ENCODE data around the gene SDF2L1.

DNA sequence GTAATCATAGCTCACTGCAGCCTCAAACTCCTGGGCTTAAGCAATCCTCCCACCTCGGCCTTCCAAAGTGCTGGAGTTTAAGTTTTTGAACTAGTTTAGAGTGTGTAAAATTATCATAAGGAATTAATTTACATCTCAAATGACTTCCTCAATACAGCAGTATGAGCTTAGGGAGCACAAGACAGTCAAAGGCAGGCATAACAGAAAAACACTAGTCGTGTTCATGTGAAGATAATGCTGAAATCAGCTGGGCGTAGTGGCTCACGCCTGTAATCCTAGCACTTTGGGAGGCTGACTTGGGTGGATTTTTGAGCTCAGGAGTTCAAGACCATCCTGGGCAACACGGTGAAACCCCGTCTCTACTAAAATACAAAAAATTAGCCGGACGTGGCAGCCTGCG is 38.1 kb upstream of the SDF2L1 start:
- TF ChIP-seq, protein P1, sequence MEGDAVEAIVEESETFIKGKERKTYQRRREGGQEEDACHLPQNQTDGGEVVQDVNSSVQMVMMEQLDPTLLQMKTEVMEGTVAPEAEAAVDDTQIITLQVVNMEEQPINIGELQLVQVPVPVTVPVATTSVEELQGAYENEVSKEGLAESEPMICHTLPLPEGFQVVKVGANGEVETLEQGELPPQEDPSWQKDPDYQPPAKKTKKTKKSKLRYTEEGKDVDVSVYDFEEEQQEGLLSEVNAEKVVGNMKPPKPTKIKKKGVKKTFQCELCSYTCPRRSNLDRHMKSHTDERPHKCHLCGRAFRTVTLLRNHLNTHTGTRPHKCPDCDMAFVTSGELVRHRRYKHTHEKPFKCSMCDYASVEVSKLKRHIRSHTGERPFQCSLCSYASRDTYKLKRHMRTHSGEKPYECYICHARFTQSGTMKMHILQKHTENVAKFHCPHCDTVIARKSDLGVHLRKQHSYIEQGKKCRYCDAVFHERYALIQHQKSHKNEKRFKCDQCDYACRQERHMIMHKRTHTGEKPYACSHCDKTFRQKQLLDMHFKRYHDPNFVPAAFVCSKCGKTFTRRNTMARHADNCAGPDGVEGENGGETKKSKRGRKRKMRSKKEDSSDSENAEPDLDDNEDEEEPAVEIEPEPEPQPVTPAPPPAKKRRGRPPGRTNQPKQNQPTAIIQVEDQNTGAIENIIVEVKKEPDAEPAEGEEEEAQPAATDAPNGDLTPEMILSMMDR (IDR thresholded peaks at IDR 0.05; ENCODE audit: low read length) = no peak
- no peak for TF ChIP-seq EZH2 (IDR thresholded peaks at IDR 0.05; ENCODE audit: borderline replicate concordance, low read length)

Data from OCI-LY1 (cell line).